K562 (cell line): ENCODE data around the gene CIAO1. TPM values are rescaled to one million over a fixed set of nuclear protein-coding genes. Genes with fewer than 3 reads are reported as not detected.

Experiments used
- ATAC-seq: fragments of 200-7000 bp; cut with Tn5 transposase; 3 replicates; pipeline ENCODE4 v1.9.1; 2020; ENCODE audit warnings: moderate library complexity
- BruUV-seq: library from RNA; stranded (reverse); fragments of 400-500 nt; replicated peaks from 2 replicates; lab custom pipeline; 2021; lab: Mats Ljungman, UMichigan
- CTCF ChIA-PET: fragments of 300-600 bp; formaldehyde crosslinking; extraction: SDS; loops from one replicate; lab custom pipeline; 2021; ENCODE audit warnings: low intra/inter-chr PET ratio; lab: Yijun Ruan, JAX
- POLR2A ChIA-PET: fragments of 300-600, 350-650 bp; sonication (Branson Sonifier 250); formaldehyde crosslinking; extraction: SDS; loops from one replicate; lab custom pipeline; 2021; ENCODE audit warnings: antibody characterized with exemption, inconsistent platforms; lab: Yijun Ruan, JAX
- DNase-seq, 4 experiments: peaks; one replicate each; pipeline versions ENCODE4 v3.0.0 to v3.0.0-alpha.2; 2011 to 2018; ENCODE audit warnings: low spot score in 3 of 4, mixed read lengths in 3 of 4; ENCODE audit errors: extremely low read depth in 1 of 4
- FAIRE-seq: peaks from 2 replicates; lab custom pipeline; 2011; peaks lifted over from hg19 to GRCh38; lab: Jason Lieb, UNC
- H2AFZ ChIP-seq: 2 replicates; pipeline ENCODE4 v1.6.0; 2011; ENCODE audit warnings: low read depth, low read length, control low read depth, inconsistent platforms
- H3K27ac ChIP-seq: fragments of 200-600 bp; 3 replicates; pipeline ENCODE4 v1.8.0; 2011; ENCODE audit warnings: low read depth, mild to moderate bottlenecking, control low read depth, inconsistent platforms, low read length, moderate library complexity, mixed read lengths; ENCODE audit errors: extremely low read depth
- H3K27me3 ChIP-seq, 2 experiments: fragments of 300-600 bp in 1 of 2; 2 replicates in 1 of 2; 3 replicates in 1 of 2; pipeline versions ENCODE4 v1.6.0 to v1.8.0; 2011; ENCODE audit warnings: inconsistent platforms in 2 of 2, low read length in 2 of 2, mild to moderate bottlenecking in 1 of 2, mixed read lengths in 1 of 2, moderate library complexity in 1 of 2; ENCODE audit not compliant: control insufficient read depth in 2 of 2, insufficient read depth in 2 of 2
- H3K36me3 ChIP-seq: fragments of 300-600 bp; 3 replicates; pipeline ENCODE4 v1.8.0; 2011; ENCODE audit warnings: mild to moderate bottlenecking, low read length, inconsistent platforms; ENCODE audit not compliant: control insufficient read depth, insufficient read depth
- H3K4me1 ChIP-seq, 2 experiments: fragments of 200-600 bp in 1 of 2; replicated peaks in 1 of 2; 2 replicates in 1 of 2; 3 replicates in 1 of 2; pipeline versions ENCODE4 v1.5.1 to v1.8.0; 2011; ENCODE audit warnings: inconsistent platforms in 2 of 2, low read length in 2 of 2, mild to moderate bottlenecking in 1 of 2, mixed read lengths in 1 of 2, moderate library complexity in 1 of 2; ENCODE audit not compliant: control insufficient read depth in 2 of 2, insufficient read depth in 2 of 2
- H3K4me2 ChIP-seq: 2 replicates; pipeline ENCODE4 v1.6.1; 2011; ENCODE audit warnings: low read length, control low read depth, inconsistent platforms, mixed read lengths; ENCODE audit not compliant: insufficient read depth
- H3K4me3 ChIP-seq: fragments of 200-600 bp; sonication (generic), shearing (Covaris generic); 2 replicates; pipeline ENCODE4 v1.5.1; 2016; ENCODE audit warnings: control low read depth, inconsistent platforms
- H3K79me2 ChIP-seq: fragments of 200-600 bp; 3 replicates; pipeline ENCODE4 v1.8.0; 2011; ENCODE audit warnings: low read length, inconsistent platforms; ENCODE audit not compliant: control insufficient read depth, insufficient read depth
- H3K9ac ChIP-seq, 2 experiments: 2 replicates each; pipeline versions ENCODE4 v1.6.0 to v1.6.1; 2011; ENCODE audit warnings: low read depth in 2 of 2, low read length in 2 of 2, control low read depth in 1 of 2, inconsistent platforms in 1 of 2, mild to moderate bottlenecking in 1 of 2, mixed read lengths in 1 of 2; ENCODE audit not compliant: insufficient read depth in 1 of 2
- H3K9me1 ChIP-seq: one replicate; pipeline ENCODE4 v1.6.0; 2011; ENCODE audit warnings: inconsistent platforms, mild to moderate bottlenecking, low read length, moderate library complexity; ENCODE audit not compliant: control insufficient read depth, insufficient read depth
- H3K9me3 ChIP-seq: replicated peaks from 2 replicates; pipeline ENCODE4 v1.5.1; 2011; ENCODE audit warnings: low read depth, low read length, inconsistent platforms; ENCODE audit not compliant: control insufficient read depth, insufficient read depth
- H4K20me1 ChIP-seq: replicated peaks from 2 replicates; pipeline ENCODE4 v1.6.1; 2011; ENCODE audit warnings: low read length, inconsistent platforms, mixed read lengths; ENCODE audit not compliant: control insufficient read depth, insufficient read depth
- BDP1 ChIP-seq: IDR thresholded peaks from 3 replicates; pipeline ENCODE4 v1.6.1; 2011; ENCODE audit not compliant: insufficient read length, insufficient read depth
- CCAR2 ChIP-seq: fragments of 200-400 bp; formaldehyde crosslinking; IDR thresholded peaks from 2 replicates; pipeline ENCODE4 v1.6.1; 2017; ENCODE audit warnings: mild to moderate bottlenecking, low read depth, low read length
- CHD2 ChIP-seq: IDR thresholded peaks from 2 replicates; pipeline ENCODE4 v1.6.1; 2011; ENCODE audit warnings: low read depth, low read length
- CREB1 ChIP-seq, 2 experiments: sonication (generic) in 1 of 2; formaldehyde crosslinking in 1 of 2; IDR thresholded peaks; 2 replicates each; pipeline versions ENCODE4 v1.6.1 to v1.8.0; 2012 to 2022; ENCODE audit warnings: inconsistent platforms in 1 of 2, mild to moderate bottlenecking in 1 of 2, missing genetic modification reagents in 1 of 2, moderate library complexity in 1 of 2
- NBN ChIP-seq: fragments of 450-650 bp; IDR thresholded peaks from 2 replicates; pipeline ENCODE4 v1.6.1; 2016; ENCODE audit warnings: low read depth, mild to moderate bottlenecking
- NFE2L1 ChIP-seq: fragments of 450-650 bp; IDR thresholded peaks from 2 replicates; pipeline ENCODE4 v1.6.1; 2016; ENCODE audit warnings: missing genetic modification characterization, low read depth, mild to moderate bottlenecking, missing compliant biosample characterization, moderate library complexity, borderline replicate concordance
- PHF21A ChIP-seq: fragments of 450-650 bp; IDR thresholded peaks from 2 replicates; pipeline ENCODE4 v1.6.1; 2017; ENCODE audit warnings: low read depth, borderline replicate concordance
- STAT5B ChIP-seq: fragments of 250-450 bp; sonication (Bioruptor Pico); IDR thresholded peaks from 2 replicates; pipeline ENCODE4 v1.8.0; 2021; ENCODE audit warnings: mild to moderate bottlenecking, inconsistent platforms
- ZFP30 ChIP-seq: fragments of 250-450 bp; sonication (Bioruptor Pico); IDR thresholded peaks from 2 replicates; pipeline ENCODE4 v1.8.0; 2022; ENCODE audit warnings: moderate library complexity, mild to moderate bottlenecking, inconsistent platforms, borderline replicate concordance
- ZKSCAN1 ChIP-seq: fragments of 150-350 bp; IDR thresholded peaks from 2 replicates; pipeline ENCODE4 v1.6.1; 2016; ENCODE audit warnings: low read depth, low read length
- ZNF143 ChIP-seq: sonication (generic); formaldehyde crosslinking; IDR thresholded peaks from 2 replicates; pipeline ENCODE4 v1.9.0; 2022; ENCODE audit warnings: mild to moderate bottlenecking, missing genetic modification reagents
- ZNF146 ChIP-seq: IDR thresholded peaks from one replicate; pipeline ENCODE4 v1.6.1; 2018; ENCODE audit warnings: missing compliant biosample characterization; ENCODE audit not compliant: unreplicated experiment
- ZNF57 ChIP-seq: fragments of 450-650 bp; formaldehyde crosslinking; IDR thresholded peaks from 2 replicates; pipeline ENCODE4 v1.4.0; 2020; ENCODE audit warnings: mild to moderate bottlenecking, moderate library complexity
- ZNF77 ChIP-seq: fragments of 250-450 bp; sonication (Bioruptor Pico); IDR thresholded peaks from 2 replicates; pipeline ENCODE4 v1.5.0; 2020
- ZNF780A ChIP-seq: fragments of 250-450 bp; sonication (Bioruptor Pico); IDR thresholded peaks from 2 replicates; pipeline ENCODE4 v1.5.0; 2021; ENCODE audit warnings: mild to moderate bottlenecking
- WGBS: fragments of 100-300 bp; shearing (Covaris generic); methylation state at CpG from one replicate; pipeline ENCODE4 v1.1.6; 2016; ENCODE audit warnings: low coverage, mixed read lengths; ENCODE audit not compliant: insufficient coverage; ENCODE audit errors: missing lambda C conversion rate; 5-methylcytosine and 5-hydroxymethylcytosine counted together
- in situ Hi-C: fragments of 300-500 bp; cut with MboI; formaldehyde crosslinking; loops from 4 replicates; pipeline ENCODE4 v1.15.0; 2018; ENCODE audit warnings: inconsistent platforms, mixed read lengths
- intact Hi-C: fragments of 100-400 bp; cut with micrococcal nuclease; formaldehyde crosslinking; loops from 2 replicates; pipeline ENCODE4 v1.14.2; 2022
- polyA plus RNA-seq, 8 experiments: library from polyadenylated mRNA; depleted of rRNA in 4 of 8; stranded (reverse) in 5 of 8; unstranded in 3 of 8; fragments of >200 nt; fragmentation: Nextera tagmentation in 2 of 8; fragmentation: Illumina TruSeq in 1 of 8; extraction: Ambion mirVana in 2 of 8; extraction: Trizol in 1 of 8; gene quantifications; 2 replicates each; pipeline versions ENCODE4 v1.2.1 to v1.2.3, GENCODE V29; 2011 to 2014; ENCODE audit warnings: inconsistent platforms in 1 of 8, missing spikeins in 1 of 8
- total RNA-seq, 7 experiments: library from RNA; depleted of rRNA in 6 of 7; stranded (reverse); fragments of >200 nt in 6 of 7; fragmentation: Illumina TruSeq in 2 of 7; extraction: Trizol in 2 of 7; gene quantifications; 2 replicates each; pipeline versions ENCODE4 v1.2.1 to v1.2.3, GENCODE V29; 2011 to 2021; ENCODE audit warnings: low replicate concordance in 1 of 7
- TF ChIP-seq, protein P1 (sequence below): fragments of 450-650 bp; IDR thresholded peaks from 2 replicates; pipeline ENCODE4 v1.7.1; 2018; ENCODE audit warnings: mild to moderate bottlenecking, low read depth; ENCODE audit not compliant: partially characterized antibody
- TF ChIP-seq, protein P2 (sequence below): fragments of 450-650 bp; formaldehyde crosslinking; IDR thresholded peaks from 2 replicates; pipeline ENCODE4 v1.4.0; 2022; ENCODE audit warnings: missing genetic modification characterization

CIAO1 gene
- total and polyA plus RNA-seq, 9 of the 15 experiments (the other 6 are each of a cell fraction or from before 2014, with no cell fraction given), result 11.4 to 156 (median 92.8) TPM

DNA sequence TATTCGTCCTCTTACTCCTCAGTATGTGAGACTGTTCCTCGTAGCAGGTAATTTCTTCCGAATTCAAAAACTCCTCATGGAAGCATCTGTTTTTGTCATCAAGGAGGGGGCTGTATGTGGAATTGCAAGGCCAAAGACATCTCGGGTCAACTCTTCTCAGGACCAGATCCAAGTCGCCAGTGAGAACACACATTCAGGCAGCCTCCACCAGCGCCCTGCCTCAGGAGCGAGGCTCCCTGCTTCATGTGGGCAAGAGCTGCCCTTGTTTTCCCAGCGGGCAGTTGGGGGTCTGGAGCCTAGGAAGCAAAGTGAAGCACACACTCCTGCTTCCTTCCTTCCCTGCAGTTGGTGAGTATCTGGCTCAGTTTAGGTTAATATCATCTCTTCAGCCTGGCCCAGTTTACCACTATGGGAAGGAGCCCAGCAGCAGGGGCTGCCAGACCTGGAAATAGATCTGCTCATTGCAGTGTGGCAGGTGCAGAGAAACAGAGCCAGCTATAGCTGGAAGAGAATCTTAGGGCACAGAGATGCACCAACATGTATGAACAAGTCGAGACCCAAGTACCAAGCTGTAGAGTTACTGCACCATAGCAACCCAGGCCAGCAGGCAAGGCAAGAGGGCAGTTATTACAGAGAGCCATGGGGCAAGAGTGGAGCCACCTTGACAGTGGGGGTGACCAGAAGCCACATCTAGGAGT lies 25.5 kb upstream of the CIAO1 start:
- FAIRE-seq (no peak), ATAC-seq (no peak), DNase-seq (no peak)
- ChIA-PET POLR2A (interaction anchor here (1.2 to 3.5 kb wide), 5 partner anchors 8 to 32 kb away, joined by 4 to 14 read pairs (median 5); partner anchors contain the start of gene STARD7), CTCF (no interaction called here)
- BruUV-seq, result no TSS peak
- H4K20me1 ChIP-seq, result no peaks in the 10 kb centered on the region
- in situ Hi-C loops, result no loop called here
- no peak overlapping the region for H3K27ac ChIP-seq
- TF ChIP-seq CHD2 (no peak), ZKSCAN1 (no peak), CREB1 (IDR thresholded peaks at IDR 0.05) (no peak), CREB1 (CRISPR knock-in tag; IDR thresholded peaks at IDR 0.05) (no peak), ZNF77 (CRISPR knock-in tag) (no peak), PHF21A (no peak), ZFP30 (no peak), STAT5B (CRISPR knock-in tag) (no peak), NBN (no peak), CCAR2 (no peak), ZNF143 (CRISPR knock-in tag) (no peak), ZNF57 (CRISPR knock-in tag) (no peak), BDP1 (no peak), NFE2L1 (tag) (no peak), ZNF146 (CRISPR knock-in tag) (no peak), ZNF780A (CRISPR knock-in tag) (no peak)
- TF ChIP-seq, protein P1, sequence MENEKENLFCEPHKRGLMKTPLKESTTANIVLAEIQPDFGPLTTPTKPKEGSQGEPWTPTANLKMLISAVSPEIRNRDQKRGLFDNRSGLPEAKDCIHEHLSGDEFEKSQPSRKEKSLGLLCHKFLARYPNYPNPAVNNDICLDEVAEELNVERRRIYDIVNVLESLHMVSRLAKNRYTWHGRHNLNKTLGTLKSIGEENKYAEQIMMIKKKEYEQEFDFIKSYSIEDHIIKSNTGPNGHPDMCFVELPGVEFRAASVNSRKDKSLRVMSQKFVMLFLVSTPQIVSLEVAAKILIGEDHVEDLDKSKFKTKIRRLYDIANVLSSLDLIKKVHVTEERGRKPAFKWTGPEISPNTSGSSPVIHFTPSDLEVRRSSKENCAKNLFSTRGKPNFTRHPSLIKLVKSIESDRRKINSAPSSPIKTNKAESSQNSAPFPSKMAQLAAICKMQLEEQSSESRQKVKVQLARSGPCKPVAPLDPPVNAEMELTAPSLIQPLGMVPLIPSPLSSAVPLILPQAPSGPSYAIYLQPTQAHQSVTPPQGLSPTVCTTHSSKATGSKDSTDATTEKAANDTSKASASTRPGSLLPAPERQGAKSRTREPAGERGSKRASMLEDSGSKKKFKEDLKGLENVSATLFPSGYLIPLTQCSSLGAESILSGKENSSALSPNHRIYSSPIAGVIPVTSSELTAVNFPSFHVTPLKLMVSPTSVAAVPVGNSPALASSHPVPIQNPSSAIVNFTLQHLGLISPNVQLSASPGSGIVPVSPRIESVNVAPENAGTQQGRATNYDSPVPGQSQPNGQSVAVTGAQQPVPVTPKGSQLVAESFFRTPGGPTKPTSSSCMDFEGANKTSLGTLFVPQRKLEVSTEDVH, result no peak
- TF ChIP-seq, protein P2, sequence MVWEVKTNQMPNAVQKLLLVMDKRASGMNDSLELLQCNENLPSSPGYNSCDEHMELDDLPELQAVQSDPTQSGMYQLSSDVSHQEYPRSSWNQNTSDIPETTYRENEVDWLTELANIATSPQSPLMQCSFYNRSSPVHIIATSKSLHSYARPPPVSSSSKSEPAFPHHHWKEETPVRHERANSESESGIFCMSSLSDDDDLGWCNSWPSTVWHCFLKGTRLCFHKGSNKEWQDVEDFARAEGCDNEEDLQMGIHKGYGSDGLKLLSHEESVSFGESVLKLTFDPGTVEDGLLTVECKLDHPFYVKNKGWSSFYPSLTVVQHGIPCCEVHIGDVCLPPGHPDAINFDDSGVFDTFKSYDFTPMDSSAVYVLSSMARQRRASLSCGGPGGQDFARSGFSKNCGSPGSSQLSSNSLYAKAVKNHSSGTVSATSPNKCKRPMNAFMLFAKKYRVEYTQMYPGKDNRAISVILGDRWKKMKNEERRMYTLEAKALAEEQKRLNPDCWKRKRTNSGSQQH (CRISPR knock-in tag), result no peak
- no peak overlapping the region for H3K4me3 ChIP-seq
- no peak overlapping the region for H3K4me2 ChIP-seq
- no peaks in the 10 kb centered on the region for H3K27me3 ChIP-seq
- intact Hi-C loops, result no loop called here
- no peaks in the 10 kb centered on the region for H3K79me2 ChIP-seq
- WGBS, result 59% methylated on average over 9 of the region's 9 CpGs
- peaks cover 3% of the 10 kb centered on the region for H3K9me1 ChIP-seq
- no peak overlapping the region for H3K9ac ChIP-seq
- H3K4me1 ChIP-seq, result peaks cover 0 to 3% of the 10 kb centered on the region in 2 experiments; a peak in 1 of 5 replicates
- no peaks in the 10 kb centered on the region for H3K9me3 ChIP-seq
- no peaks in the 10 kb centered on the region; the same call in 2 of the 3 replicates for H3K36me3 ChIP-seq
- H2AFZ ChIP-seq, result no peak overlapping the region
